ELR (cell line): Measurements from ENCODE around the gene FOXK1.
A peak's percentile ranks its signal among the peaks of the same experiment; 100 is the strongest.
"Not testable (repeated sequence)": the region's sequence is repeated elsewhere in the genome, so short reads cannot be mapped to it uniquely, and the experiment has no call there.

Experiments used
- DNase-seq: peaks from one replicate; pipeline ENCODE4 v3.0.0-alpha.2; 2015; ENCODE audit warnings: low read depth

The FOXK1 gene

DNA sequence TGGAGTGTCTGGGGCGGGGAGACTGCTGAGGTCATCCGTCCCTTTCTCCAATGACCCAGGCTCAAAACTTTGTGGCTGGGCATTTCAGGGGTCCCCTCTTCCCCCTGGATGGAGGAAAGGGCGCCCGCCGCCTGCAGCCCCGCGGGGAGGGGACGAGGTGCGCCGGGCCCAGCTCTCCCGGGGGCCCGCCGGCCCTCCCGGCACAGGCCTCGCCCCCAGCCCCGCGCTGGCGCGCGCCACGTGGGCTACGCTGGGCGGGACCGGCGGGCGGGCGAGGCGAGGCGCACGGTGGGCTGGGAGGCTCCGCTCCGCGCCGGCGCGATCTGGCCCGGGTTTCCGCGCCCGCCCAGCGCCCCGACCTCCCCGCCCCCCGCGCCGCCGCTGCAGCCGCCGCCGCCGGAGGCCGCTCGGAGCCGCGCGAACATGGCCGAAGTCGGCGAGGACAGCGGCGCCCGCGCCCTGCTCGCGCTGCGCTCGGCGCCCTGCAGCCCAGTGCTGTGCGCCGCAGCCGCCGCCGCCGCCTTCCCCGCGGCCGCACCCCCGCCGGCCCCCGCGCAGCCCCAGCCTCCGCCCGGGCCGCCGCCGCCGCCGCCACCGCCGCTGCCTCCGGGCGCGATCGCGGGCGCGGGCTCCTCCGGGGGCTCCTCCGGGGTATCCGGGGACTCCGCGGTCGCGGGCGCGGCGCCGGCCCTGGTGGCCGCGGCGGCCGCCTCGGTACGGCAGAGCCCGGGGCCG is at the start of gene FOXK1:
FOXK1 (plus strand) TSS at position 410 of the 735 bp plus-strand sequence; CDS start at position 424, 14 bp downstream.
- peak; percentile 80 for DNase-seq

DNA sequence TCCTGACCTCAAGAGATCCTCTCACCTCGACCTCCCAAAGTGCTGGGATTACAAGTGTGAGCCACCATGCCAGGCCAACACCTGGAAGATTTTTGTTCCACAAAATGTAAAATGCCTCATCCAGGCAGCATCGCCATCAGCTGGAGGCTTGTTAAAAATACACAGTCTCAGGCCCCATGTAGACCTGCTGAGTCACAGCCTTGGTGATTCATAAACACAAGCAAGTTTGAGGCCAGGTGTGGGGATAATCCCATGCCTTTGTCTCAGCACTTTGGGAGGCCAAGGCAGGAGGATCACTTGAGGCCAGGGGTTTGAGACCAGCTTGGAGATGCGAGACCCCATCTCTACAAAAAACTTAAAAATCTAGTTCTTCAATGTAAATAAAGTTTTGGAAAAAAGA is 49.1 kb upstream of the FOXK1 start:
- DNase-seq, result peak; percentile 63

GRCh38 chr7:4634166-4634565 is 47.9 kb upstream of the FOXK1 start:
- peak; percentile 21 for DNase-seq

- no peak for DNase-seq
Observed at GRCh38 chr7:4638781-4639575, 43.1 kb upstream of the FOXK1 start.

GRCh38 chr7:4641091-4641666 is 40.9 kb upstream of the FOXK1 start:
- no peak for DNase-seq

GRCh38 chr7:4641667-4642467 is 40.2 kb upstream of the FOXK1 start:
- peak; percentile 93 for DNase-seq

DNA sequence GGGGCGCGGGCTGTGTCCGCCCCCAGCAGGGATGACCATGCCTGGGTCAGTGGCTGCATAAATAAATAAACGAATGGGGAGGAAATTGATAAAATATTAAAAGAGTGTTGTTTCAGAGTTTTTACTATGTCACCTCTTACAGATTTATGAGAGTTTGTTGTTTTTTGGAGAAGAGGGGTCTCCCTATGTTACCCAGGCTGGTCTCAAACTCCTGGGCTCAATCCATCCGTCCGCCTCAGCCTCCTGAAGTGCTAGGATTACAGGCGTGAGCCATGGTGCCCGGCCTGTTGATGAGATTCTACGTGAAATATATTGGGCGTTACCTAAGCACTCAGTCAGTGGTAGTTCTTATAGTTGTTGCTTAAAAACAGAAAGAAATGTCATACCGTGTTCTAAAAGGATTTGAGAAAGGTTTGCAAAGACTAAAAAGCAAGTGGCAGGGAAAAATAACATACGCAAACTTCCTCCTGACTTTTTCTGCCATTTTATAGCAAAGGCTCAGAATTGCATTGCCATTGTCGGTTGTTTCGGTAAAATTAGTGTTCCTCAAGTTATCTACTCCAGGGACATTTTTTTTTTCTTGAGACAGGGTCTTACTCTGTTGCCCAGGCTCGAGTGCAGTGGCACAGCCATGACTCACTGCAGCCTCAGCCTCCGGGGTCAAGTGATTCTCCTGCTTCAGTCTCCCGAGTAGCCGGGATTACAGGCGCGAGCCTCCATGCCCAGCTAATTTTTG is 39.5 kb upstream of the FOXK1 start:
- no peak for DNase-seq

DNA sequence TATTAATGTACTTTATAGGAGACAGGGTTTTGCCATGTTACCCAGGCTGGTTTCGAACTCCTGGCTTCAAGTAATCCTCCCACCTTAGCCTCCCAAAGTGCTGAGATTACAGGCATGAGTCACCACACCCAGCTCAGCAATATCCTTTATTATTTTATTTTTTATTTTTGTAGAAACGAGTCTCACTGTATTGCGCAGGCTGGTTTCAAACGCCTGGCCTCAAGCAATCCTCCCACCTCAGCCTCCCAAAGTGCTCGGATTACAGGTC is 39.0 kb upstream of the FOXK1 start:
- DNase-seq, result not testable (repeated sequence)

DNA sequence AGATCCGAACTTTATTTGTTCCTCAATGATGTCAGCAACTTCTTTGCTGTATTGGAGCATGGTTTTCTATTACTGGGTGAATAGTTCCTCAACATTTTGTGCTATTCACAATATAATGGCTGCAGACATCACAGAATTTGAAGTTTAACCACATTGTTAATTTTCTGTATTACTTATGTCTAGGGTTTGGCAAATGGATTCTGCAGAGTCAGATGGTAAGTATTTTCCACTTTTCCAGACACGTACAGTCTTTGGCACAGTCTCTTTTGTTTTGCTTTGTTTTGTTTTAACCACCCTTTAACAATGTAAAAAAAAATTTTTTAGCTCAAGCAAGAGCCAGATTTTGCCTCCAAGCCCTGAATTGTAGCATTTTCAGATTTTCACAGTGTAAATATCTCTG is 36.8 kb upstream of the FOXK1 start:
- DNase-seq, result no peak

GRCh38 chr7:4648111-4648510 is 34.0 kb upstream of the FOXK1 start:
- no peak for DNase-seq

DNA sequence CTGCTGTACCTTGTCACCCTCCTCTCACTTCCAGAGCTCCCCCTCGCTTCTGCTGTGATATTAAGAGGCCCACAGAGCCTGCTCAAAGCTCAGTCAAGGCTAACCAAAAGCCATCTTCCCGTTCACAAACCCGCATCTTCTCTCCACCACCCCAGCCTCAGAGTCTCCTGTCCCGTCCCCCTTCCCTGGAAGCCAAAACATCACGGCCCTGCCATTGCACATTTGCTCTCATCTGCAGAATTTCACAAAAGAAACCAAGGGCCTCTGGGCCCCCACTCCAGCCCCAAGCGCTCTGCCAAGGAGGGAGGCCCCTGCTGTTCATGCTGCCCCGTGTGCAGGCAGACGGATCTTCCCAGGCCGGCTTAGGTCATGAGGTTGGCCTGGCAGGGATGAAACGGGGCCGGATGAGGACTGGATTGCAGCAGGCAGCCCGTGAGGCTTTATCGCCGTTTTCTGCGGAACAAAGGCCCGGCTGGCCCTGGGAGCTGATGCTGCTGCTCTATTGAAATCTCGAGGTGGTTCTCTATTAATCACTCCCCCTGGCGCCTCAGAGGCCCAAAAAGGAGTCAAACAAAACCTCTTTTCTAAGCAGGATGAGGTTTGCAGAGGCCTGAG is 31.6 kb upstream of the FOXK1 start:
- DNase-seq, result no peak

DNA sequence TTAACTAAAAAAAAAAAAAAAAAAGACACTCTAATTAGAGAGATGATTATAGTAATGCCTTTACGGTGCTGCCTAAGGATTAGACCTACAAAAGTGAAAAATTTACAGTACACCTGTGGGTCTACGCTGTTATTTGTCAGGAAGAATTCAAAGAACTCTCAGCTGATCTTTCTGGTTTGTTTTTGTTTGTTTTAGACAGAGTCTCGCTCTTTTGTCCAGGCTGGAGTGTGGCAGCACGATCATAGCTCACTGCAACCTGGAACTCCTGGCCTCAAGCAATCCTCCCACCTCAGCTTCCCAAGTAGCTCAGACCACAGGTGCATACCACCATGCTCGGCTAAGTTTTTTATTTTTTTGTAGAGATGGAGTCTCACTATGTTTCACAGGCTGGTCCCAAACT is 28.3 kb upstream of the FOXK1 start:
- DNase-seq, result no peak

DNA sequence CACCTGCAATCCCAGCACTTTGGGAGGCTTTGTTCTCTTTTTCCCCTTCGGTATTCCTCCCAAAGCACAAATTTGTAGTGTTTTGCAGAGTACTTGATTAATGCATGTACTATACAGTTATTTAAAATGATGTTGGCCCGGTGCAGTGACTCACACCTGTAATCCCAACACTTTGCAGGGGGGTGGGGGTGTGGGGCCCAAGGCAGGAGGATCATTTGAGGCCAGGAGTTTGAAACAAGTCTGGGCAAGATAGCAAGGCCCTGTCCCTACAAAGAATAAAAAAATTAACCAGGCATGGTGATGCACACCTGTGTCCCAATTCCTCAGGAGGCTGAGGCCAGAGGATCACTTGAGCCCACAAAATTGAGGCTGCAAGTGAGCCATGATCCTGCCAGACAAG is 26.8 kb upstream of the FOXK1 start:
- no peak for DNase-seq

- DNase-seq, result no peak
Observed at GRCh38 chr7:4655896-4656295, 26.2 kb upstream of the FOXK1 start.

- no peak for DNase-seq
Observed at GRCh38 chr7:4657640-4658417, 24.3 kb upstream of the FOXK1 start.

DNA sequence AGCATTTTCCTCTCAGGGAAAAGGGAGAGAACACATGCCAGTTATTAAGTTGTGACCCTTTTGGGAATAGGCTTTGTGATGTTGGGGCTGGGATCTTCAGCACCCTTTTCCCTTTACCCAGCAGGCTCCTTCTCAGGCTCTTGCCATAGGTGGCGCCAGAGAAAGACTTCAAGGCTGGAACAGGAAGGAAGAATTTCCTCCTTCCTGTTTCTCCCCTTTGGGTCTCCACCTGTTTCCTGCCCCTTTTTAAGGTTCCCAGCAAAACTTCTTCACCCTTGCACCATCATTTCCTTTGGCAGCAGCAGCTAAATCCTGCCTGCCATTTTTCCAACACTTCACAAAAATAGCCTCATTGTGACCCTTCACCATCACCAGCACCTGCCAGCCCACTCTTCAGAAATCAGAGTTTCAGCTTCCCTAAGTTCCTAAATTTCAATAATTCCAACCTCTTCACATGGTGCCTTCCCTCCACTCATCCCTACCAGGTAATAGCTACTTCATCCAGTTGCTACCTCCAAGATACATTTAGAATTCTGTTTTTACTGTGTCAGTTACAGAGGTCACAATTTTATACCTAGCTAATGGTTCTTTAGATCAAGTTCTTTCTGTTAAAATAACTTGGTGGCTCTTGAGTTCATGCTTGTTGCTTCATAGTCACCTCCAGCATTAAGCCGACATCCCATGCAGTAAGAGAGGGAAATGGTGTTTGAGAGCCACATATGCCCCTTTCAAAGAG is 22.4 kb upstream of the FOXK1 start:
- peak; percentile 34 for DNase-seq

GRCh38 chr7:4661871-4662270 is 20.2 kb upstream of the FOXK1 start:
- no peak for DNase-seq

- no peak for DNase-seq
Observed at GRCh38 chr7:4663239-4664018, 18.7 kb upstream of the FOXK1 start.

- DNase-seq, result peak; percentile 79
Observed at GRCh38 chr7:4665661-4666060, 16.4 kb upstream of the FOXK1 start.
